Stomach (tissue), 9 donors: ENCODE data around the gene ZNF444. TPM values are rescaled to one million over a fixed set of nuclear protein-coding genes. Genes with fewer than 3 reads are reported as not detected.

Experiments used
- DNase-seq, 2 donors: peaks; one replicate each; pipeline versions ENCODE4 v3.0.0 to v3.0.0-alpha.2; 2013 to 2019
- H3K27ac ChIP-seq, 5 donors: fragments of 200-600 bp in 4 of 5; sonication (generic) in 4 of 5; one replicate each; pipeline ENCODE4 v1.5.1; 2013 to 2019; ENCODE audit warnings: mild to moderate bottlenecking in 1 of 5, moderate library complexity in 1 of 5
- H3K27me3 ChIP-seq, 3 donors: fragments of 200-600 bp; sonication (generic); one replicate each; pipeline ENCODE4 v1.5.1; 2017 to 2019; ENCODE audit warnings: mixed run types in 1 of 3
- H3K36me3 ChIP-seq, 4 donors: fragments of 200-600 bp; sonication (generic); 1 replicate in 3 of 4; 2 replicates in 1 of 4; pipeline ENCODE4 v1.5.1; 2016 to 2019
- H3K4me1 ChIP-seq, 4 donors: fragments of 200-600 bp; sonication (generic); one replicate each; pipeline ENCODE4 v1.5.1; 2016 to 2019
- H3K4me3 ChIP-seq, 4 donors: fragments of 200-600 bp; sonication (generic) in 3 of 4; one replicate each; pipeline ENCODE4 v1.5.1; 2016 to 2019; ENCODE audit warnings: mild to moderate bottlenecking in 1 of 4
- H3K9me3 ChIP-seq, 4 donors: fragments of 200-600 bp; sonication (generic); one replicate each; pipeline ENCODE4 v1.5.1; 2016 to 2019
- EP300 ChIP-seq: sonication (generic); formaldehyde crosslinking; IDR thresholded peaks from one replicate; pipeline ENCODE4 v1.6.1; 2017; ENCODE audit warnings: antibody characterized with exemption
- POLR2A ChIP-seq, 4 donors: fragments of 450-650 bp; IDR thresholded peaks; one replicate each; pipeline ENCODE4 v1.6.1; 2016; ENCODE audit warnings: antibody characterized with exemption in 4 of 4, control low read depth in 2 of 4, mild to moderate bottlenecking in 1 of 4, moderate library complexity in 1 of 4
- POLR2AphosphoS5 ChIP-seq, 3 donors: sonication (generic); formaldehyde crosslinking; IDR thresholded peaks; one replicate each; pipeline ENCODE4 v1.6.1; 2016; ENCODE audit warnings: antibody characterized with exemption in 3 of 3
- WGBS, 5 donors: extraction: QIAGEN DNeasy Blood & Tissue Kit in 3 of 5; methylation state at CpG; one replicate each; pipeline versions ENCODE4 v1.1.5 to v1.1.7; 2013 to 2018; 5-methylcytosine and 5-hydroxymethylcytosine counted together
- intact Hi-C: fragments of 100-400 bp; cut with DNase I; formaldehyde crosslinking; loops from one replicate; pipeline ENCODE4 v1.15.1; 2023; ENCODE audit warnings: low total_unique reads
- polyA plus RNA-seq, 3 donors: library from polyadenylated mRNA; stranded (reverse); fragments of 200-250 nt; gene quantifications; one replicate each; pipeline ENCODE4 v1.2.3, GENCODE V29; 2013
- total RNA-seq, 5 donors: library from RNA; depleted of rRNA; stranded (reverse); fragments of >200 nt; gene quantifications; one replicate each; pipeline versions ENCODE4 v1.1.0 to v1.2.3, GENCODE V29; 2014 to 2016
- TF ChIP-seq, protein P1 (sequence below), 7 experiments: fragments of 450-650 bp in 4 of 7; fragments of 200-600 bp in 3 of 7; sonication (generic) in 3 of 7; IDR thresholded peaks; one replicate each; pipeline ENCODE4 v1.5.1; 2016 to 2019; ENCODE audit warnings: antibody characterized with exemption in 7 of 7, control low read depth in 2 of 7, mild to moderate bottlenecking in 1 of 7
- donor health status: healthy with polysubstance abuse.
- donor health status: Bipolar disorder and iron deficiency.
- donor health status: healthy.

Gene ZNF444
- total and polyA plus RNA-seq, 8 donors, result 13.4 to 77.0 (median 48.7) TPM

DNA sequence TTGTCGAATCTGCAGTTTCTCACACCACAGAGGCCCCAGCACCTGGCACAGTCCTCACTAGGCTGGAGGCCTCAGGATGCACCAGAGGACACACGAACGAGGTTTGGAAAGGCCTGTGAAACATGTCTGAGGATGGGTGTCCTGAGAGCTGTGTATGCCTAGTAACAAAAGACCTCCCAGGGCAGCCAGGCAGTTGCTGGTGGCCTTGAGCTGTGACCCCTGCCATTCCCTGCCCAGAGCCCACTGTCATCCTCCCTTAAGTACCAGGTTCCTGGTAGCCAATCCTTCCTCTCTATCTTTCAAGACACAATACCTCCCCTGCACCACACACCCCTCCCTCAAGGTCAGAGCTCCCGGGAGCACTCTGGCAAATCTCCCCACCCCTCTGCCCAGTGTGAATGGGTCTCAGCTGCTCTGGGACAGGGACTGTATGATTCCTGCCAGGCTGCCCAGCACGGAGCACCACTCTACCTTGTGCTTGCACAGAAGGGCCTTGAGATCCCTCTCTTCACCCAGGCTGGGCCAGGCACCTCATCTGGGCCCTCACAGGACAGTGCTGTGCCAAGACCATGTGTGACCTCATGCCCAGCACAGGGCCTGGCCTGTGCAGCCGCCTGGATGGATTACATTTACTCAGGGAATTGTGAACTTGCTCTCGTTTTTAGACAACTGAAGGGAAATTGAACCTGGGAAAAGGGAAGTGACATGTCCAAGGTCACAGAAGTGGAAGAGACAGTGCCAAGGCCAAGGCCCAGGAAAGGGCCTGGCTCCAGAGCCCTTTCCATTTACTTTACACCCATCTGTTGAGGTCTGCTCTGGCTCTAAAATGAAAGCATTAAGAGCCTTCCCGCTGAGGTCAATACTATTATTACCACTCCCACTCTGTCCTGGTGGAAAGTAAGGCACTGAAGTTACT is 22.2 kb upstream of the ZNF444 start:
- Histone ChIP-seq H3K27me3 (no peaks in the 10 kb centered on the region), H3K36me3 (peaks cover 0 to 19% (median 2%) of the 10 kb centered on the region in 4 donors), H3K4me3 (peak overlapping the region; percentile 82 to 96 (median 88)), H3K27ac (peak overlapping the region; percentile 92 to 100 (median 97)), H3K4me1 (peaks cover 50 to 75% (median 70%) of the 10 kb centered on the region in 4 donors), H3K9me3 (no peaks in the 10 kb centered on the region)
- no peak for DNase-seq
- intact Hi-C loops, result no loop called here
- 21 to 39% (median 39%) methylated on average over 5 to 8 of the region's 8 CpGs for WGBS, 5 donors
- TF ChIP-seq EP300 (no peak), POLR2AphosphoS5 (IDR thresholded peaks at IDR 0.05) (no peak), POLR2A (IDR thresholded peaks at IDR 0.05) (no peak)
- TF ChIP-seq, protein P1, sequence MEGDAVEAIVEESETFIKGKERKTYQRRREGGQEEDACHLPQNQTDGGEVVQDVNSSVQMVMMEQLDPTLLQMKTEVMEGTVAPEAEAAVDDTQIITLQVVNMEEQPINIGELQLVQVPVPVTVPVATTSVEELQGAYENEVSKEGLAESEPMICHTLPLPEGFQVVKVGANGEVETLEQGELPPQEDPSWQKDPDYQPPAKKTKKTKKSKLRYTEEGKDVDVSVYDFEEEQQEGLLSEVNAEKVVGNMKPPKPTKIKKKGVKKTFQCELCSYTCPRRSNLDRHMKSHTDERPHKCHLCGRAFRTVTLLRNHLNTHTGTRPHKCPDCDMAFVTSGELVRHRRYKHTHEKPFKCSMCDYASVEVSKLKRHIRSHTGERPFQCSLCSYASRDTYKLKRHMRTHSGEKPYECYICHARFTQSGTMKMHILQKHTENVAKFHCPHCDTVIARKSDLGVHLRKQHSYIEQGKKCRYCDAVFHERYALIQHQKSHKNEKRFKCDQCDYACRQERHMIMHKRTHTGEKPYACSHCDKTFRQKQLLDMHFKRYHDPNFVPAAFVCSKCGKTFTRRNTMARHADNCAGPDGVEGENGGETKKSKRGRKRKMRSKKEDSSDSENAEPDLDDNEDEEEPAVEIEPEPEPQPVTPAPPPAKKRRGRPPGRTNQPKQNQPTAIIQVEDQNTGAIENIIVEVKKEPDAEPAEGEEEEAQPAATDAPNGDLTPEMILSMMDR (IDR thresholded peaks at IDR 0.05), result no peak

DNA sequence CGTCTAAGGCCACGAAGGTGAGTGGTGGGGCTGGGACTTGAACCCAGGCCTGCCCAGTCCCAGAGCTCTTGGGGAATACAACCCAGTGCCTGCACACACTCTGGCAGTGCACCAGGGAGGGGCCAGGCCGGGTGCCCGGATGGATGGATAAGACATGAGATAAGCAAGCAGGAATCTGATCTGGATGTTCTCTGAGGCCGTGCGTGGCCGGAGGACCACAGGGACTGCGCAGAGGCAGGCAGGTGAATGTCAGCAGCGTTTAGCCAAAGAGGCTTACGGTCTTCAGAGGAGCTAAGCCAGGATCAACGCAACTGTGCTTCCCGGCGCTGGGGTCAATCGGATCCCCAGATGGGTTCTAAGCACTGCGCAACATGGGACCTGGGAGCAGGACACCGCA is 21.5 kb upstream of the ZNF444 start:
- peaks cover 0 to 16% (median 2%) of the 10 kb centered on the region in 4 donors for H3K36me3 ChIP-seq
- peak overlapping the region; percentile 82 to 96 (median 88) for H3K4me3 ChIP-seq
- peak overlapping the region; percentile 92 to 100 (median 97) for H3K27ac ChIP-seq
- H3K9me3 ChIP-seq, result no peaks in the 10 kb centered on the region
- 16 to 29% (median 20%) methylated on average over 14 to 16 of the region's 16 CpGs for WGBS, 5 donors
- TF ChIP-seq POLR2A (IDR thresholded peaks at IDR 0.05) (no peak), POLR2AphosphoS5 (IDR thresholded peaks at IDR 0.05) (peak; percentile 8 to 21 (median 19)), EP300 (no peak)
- peak in 1 of 2 donors; percentile 61 for DNase-seq
- H3K27me3 ChIP-seq, result no peaks in the 10 kb centered on the region
- H3K4me1 ChIP-seq, result peaks cover 45 to 68% (median 63%) of the 10 kb centered on the region in 4 donors
- intact Hi-C loops, result no loop called here

DNA sequence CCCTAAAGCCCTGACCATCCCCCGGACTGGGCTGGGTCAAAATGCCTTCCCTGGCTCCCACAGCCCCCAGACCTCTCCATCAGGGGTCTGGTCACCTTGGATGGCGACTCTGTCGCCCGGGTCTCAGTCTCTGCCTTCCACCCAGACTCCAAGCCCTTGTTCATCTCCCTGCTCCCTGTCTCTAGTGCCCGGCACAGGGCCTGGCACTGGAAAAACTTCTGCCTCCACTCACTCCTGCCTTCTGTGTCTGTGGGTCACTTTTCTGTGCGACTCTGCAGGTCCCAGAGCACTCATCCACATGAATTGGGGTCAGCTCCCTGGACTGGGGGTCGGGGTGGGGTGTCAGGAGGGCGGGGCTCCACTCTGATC is 21.1 kb upstream of the ZNF444 start:
- no peaks in the 10 kb centered on the region for H3K27me3 ChIP-seq
- peaks cover 41 to 64% (median 59%) of the 10 kb centered on the region in 4 donors for H3K4me1 ChIP-seq
- H3K27ac ChIP-seq, result peak overlapping the region; percentile 92 to 100 (median 97)
- peak overlapping the region; percentile 82 to 96 (median 88) for H3K4me3 ChIP-seq
- TF ChIP-seq, protein P1 (IDR thresholded peaks at IDR 0.05), result no peak
- TF ChIP-seq POLR2AphosphoS5 (IDR thresholded peaks at IDR 0.05) (no peak), POLR2A (IDR thresholded peaks at IDR 0.05) (no peak), EP300 (no peak)
- H3K36me3 ChIP-seq, result peaks cover 0 to 14% (median 2%) of the 10 kb centered on the region in 4 donors
- intact Hi-C loops, result no loop called here
- H3K9me3 ChIP-seq, result no peaks in the 10 kb centered on the region
- 7 to 18% (median 14%) methylated on average over 8 of the region's 8 CpGs for WGBS, 5 donors
- DNase-seq, result no peak

DNA sequence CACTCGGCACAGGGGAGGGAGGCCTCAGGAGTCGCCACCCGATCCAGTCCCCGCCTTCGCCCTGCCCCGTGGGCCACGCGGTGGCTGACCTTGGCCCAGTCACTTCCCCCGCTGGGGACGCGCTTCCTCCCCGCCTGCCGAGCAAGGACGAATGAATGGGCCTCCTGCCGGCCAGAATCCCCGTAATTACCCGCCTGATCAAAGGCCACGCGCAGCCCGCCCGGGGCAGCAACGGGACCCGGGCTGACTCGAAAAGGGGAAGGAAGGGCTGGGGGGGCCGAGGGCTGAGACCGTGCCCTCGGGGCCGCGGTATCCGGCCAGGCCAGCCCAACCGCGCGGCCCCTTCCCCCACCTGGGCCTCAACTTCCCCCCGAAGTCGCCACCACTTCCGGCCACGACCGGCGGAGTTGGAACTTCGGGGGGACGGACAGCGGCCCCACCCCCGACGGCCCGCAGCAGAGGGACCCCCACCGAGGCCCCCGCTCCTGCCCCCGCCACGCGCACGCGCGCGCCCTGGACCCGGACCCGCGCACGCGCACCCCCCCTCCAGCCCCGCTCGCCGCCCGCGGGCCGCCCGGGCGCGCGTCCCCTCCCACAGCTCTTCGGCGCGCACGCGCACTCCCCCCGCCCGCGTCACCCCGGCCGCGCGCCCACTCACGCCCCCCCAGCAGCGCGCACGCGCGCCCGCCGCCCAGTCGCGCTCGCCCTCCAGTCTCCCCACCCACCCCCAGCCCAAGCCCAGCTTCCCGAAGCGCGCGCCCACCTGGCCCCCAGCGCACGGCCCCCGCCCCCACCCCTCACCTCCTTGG is 20.5 kb upstream of the ZNF444 start:
- H3K27ac ChIP-seq, result peak overlapping the region; percentile 92 to 100 (median 97)
- H3K4me3 ChIP-seq, result peak overlapping the region; percentile 82 to 96 (median 88)
- TF ChIP-seq, protein P1 (IDR thresholded peaks at IDR 0.05), result no peak
- TF ChIP-seq POLR2AphosphoS5 (IDR thresholded peaks at IDR 0.05), result peak; percentile 3 to 75 (median 72)
- peaks cover 41 to 59% (median 56%) of the 10 kb centered on the region in 4 donors for H3K4me1 ChIP-seq
- peak; percentile 77 to 90 for DNase-seq
- 0 to 1% (median 0%) methylated on average over 26 to 93 of the region's 99 CpGs for whole genome bisulfite sequencing, 5 donors
- peaks cover 0 to 12% (median 1%) of the 10 kb centered on the region in 4 donors for H3K36me3 ChIP-seq
- H3K27me3 ChIP-seq, result no peaks in the 10 kb centered on the region
- no peaks in the 10 kb centered on the region for H3K9me3 ChIP-seq
- intact Hi-C loops, result no loop called here
